Activated CD4-positive, alpha-beta T cell treated with anti-CD3 and anti-CD28 coated beads, Interleukin-2, Interleukin-4, amounts not matched to agents 100 ng/mL and 50 ng/mL, durations not matched to agents 16 hours and 8 hours (primary cell): ENCODE results near the gene DNAH6.
"Not testable (repeated sequence)": the region's sequence is repeated elsewhere in the genome, so short reads cannot be mapped to it uniquely, and the experiment has no call there.

Experiments used
- DNase-seq: peaks from one replicate; pipeline ENCODE4 v3.0.0-alpha.2; 2020; ENCODE audit warnings: low spot score

The DNAH6 gene

GRCh38 chr2:84516234-84516986, at the start of gene DNAH6:
TSS of gene DNAH6 (plus strand) at chr2:84516498. CDS start at chr2:84517827, 1,329 bp downstream.
- DNase-seq, result peak; percentile 81

- DNase-seq, result no peak
Observed at GRCh38 chr2:84467389-84467788, 48.9 kb upstream of the DNAH6 start.

- DNase-seq, result not testable (repeated sequence)
Observed at GRCh38 chr2:84472423-84472822, 43.9 kb upstream of the DNAH6 start.

GRCh38 chr2:84472856-84473565, 43.3 kb upstream of the DNAH6 start:
- no peak for DNase-seq

- DNase-seq, result no peak
Observed at GRCh38 chr2:84474176-84474575, 42.1 kb upstream of the DNAH6 start.

- no peak for DNase-seq
Observed at GRCh38 chr2:84477886-84478285, 38.4 kb upstream of the DNAH6 start.

GRCh38 chr2:84478867-84479266, 37.4 kb upstream of the DNAH6 start:
- no peak for DNase-seq

- no peak for DNase-seq
Observed at GRCh38 chr2:84481702-84482101, 34.6 kb upstream of the DNAH6 start.

GRCh38 chr2:84482603-84483002, 33.7 kb upstream of the DNAH6 start:
- DNase-seq, result no peak

- DNase-seq, result no peak
Observed at GRCh38 chr2:84483320-84483719, 33.0 kb upstream of the DNAH6 start.

GRCh38 chr2:84486441-84487115, 29.7 kb upstream of the DNAH6 start:
- DNase-seq, result no peak

- no peak for DNase-seq
Observed at GRCh38 chr2:84487298-84487996, 28.9 kb upstream of the DNAH6 start.

- DNase-seq, result no peak
Observed at GRCh38 chr2:84491256-84491655, 25.0 kb upstream of the DNAH6 start.

GRCh38 chr2:84491741-84492140, 24.6 kb upstream of the DNAH6 start:
- DNase-seq, result no peak

- no peak for DNase-seq
Observed at GRCh38 chr2:84492571-84492970, 23.7 kb upstream of the DNAH6 start.

GRCh38 chr2:84493514-84493913, 22.8 kb upstream of the DNAH6 start:
- no peak for DNase-seq

- DNase-seq, result no peak
Observed at GRCh38 chr2:84494070-84494469, 22.2 kb upstream of the DNAH6 start.

GRCh38 chr2:84495539-84496146, 20.7 kb upstream of the DNAH6 start:
- DNase-seq, result peak; percentile 64

- no peak for DNase-seq
Observed at GRCh38 chr2:84496386-84496785, 19.9 kb upstream of the DNAH6 start.

GRCh38 chr2:84497285-84497684, 19.0 kb upstream of the DNAH6 start:
- no peak for DNase-seq

GRCh38 chr2:84498150-84498799, 18.0 kb upstream of the DNAH6 start:
- no peak for DNase-seq
